Parathyroid adenoma (tissue), 2 donors: Measurements from ENCODE around the gene SYNM.
"Not testable (repeated sequence)": the region's sequence is repeated elsewhere in the genome, so short reads cannot be mapped to it uniquely, and the experiment has no call there.

Source experiments
- H2AFZ ChIP-seq: fragments of 300-600 bp; sonication (generic); one replicate; pipeline ENCODE4 v1.7.0; 2017; ENCODE audit warnings: antibody characterized with exemption, mild to moderate bottlenecking
- H3K27ac ChIP-seq: fragments of 300-600 bp; sonication (generic); one replicate; pipeline ENCODE4 v1.7.0; 2017
- H3K27me3 ChIP-seq: fragments of 300-600 bp; sonication (generic); one replicate; pipeline ENCODE4 v1.7.0; 2017; ENCODE audit warnings: low read length; ENCODE audit not compliant: control insufficient read depth, insufficient read depth
- H3K36me3 ChIP-seq: fragments of 300-600 bp; sonication (generic); one replicate; pipeline ENCODE4 v1.7.0; 2017; ENCODE audit warnings: low read length; ENCODE audit not compliant: control insufficient read depth, insufficient read depth
- H3K4me1 ChIP-seq: fragments of 300-600 bp; sonication (generic); one replicate; pipeline ENCODE4 v1.7.0; 2017; ENCODE audit warnings: control low read depth
- H3K4me2 ChIP-seq: fragments of 300-600 bp; sonication (generic); one replicate; pipeline ENCODE4 v1.7.0; 2017; ENCODE audit warnings: low read length
- H3K4me3 ChIP-seq: fragments of 300-600 bp; sonication (generic); one replicate; pipeline ENCODE4 v1.7.0; 2017; ENCODE audit warnings: low read depth, low read length
- H3K79me2 ChIP-seq: fragments of 300-600 bp; sonication (generic); one replicate; pipeline ENCODE4 v1.7.0; 2017; ENCODE audit warnings: control low read depth
- H3K9ac ChIP-seq: fragments of 300-600 bp; sonication (generic); one replicate; pipeline ENCODE4 v1.7.0; 2017; ENCODE audit warnings: mild to moderate bottlenecking
- H3K9me3 ChIP-seq: fragments of 300-600 bp; sonication (generic); one replicate; pipeline ENCODE4 v1.7.0; 2017; ENCODE audit warnings: low read length; ENCODE audit not compliant: control insufficient read depth
- TF ChIP-seq, protein P1 (sequence below): fragments of 300-600 bp; sonication (generic); IDR thresholded peaks from one replicate; pipeline ENCODE4 v1.7.0; 2017; ENCODE audit warnings: antibody characterized with exemption, mild to moderate bottlenecking
- donor health status: primary hyperparathyroidism.

The SYNM gene

GRCh38 chr15:99058421-99058870, 46.4 kb upstream of the SYNM start:
- Histone ChIP-seq H3K4me3 (no peak overlapping the region), H3K4me2 (peak overlapping the region; percentile 53), H3K9ac (no peak overlapping the region), H3K4me1 (no peaks in the 10 kb centered on the region), H3K27ac (no peak overlapping the region), H3K9me3 (no peaks in the 10 kb centered on the region), H3K27me3 (no peaks in the 10 kb centered on the region), H3K36me3 (no peaks in the 10 kb centered on the region), H2AFZ (peak overlapping the region; percentile 62), H3K79me2 (no peaks in the 10 kb centered on the region)
- TF ChIP-seq, protein P1, sequence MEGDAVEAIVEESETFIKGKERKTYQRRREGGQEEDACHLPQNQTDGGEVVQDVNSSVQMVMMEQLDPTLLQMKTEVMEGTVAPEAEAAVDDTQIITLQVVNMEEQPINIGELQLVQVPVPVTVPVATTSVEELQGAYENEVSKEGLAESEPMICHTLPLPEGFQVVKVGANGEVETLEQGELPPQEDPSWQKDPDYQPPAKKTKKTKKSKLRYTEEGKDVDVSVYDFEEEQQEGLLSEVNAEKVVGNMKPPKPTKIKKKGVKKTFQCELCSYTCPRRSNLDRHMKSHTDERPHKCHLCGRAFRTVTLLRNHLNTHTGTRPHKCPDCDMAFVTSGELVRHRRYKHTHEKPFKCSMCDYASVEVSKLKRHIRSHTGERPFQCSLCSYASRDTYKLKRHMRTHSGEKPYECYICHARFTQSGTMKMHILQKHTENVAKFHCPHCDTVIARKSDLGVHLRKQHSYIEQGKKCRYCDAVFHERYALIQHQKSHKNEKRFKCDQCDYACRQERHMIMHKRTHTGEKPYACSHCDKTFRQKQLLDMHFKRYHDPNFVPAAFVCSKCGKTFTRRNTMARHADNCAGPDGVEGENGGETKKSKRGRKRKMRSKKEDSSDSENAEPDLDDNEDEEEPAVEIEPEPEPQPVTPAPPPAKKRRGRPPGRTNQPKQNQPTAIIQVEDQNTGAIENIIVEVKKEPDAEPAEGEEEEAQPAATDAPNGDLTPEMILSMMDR = no peak

DNA sequence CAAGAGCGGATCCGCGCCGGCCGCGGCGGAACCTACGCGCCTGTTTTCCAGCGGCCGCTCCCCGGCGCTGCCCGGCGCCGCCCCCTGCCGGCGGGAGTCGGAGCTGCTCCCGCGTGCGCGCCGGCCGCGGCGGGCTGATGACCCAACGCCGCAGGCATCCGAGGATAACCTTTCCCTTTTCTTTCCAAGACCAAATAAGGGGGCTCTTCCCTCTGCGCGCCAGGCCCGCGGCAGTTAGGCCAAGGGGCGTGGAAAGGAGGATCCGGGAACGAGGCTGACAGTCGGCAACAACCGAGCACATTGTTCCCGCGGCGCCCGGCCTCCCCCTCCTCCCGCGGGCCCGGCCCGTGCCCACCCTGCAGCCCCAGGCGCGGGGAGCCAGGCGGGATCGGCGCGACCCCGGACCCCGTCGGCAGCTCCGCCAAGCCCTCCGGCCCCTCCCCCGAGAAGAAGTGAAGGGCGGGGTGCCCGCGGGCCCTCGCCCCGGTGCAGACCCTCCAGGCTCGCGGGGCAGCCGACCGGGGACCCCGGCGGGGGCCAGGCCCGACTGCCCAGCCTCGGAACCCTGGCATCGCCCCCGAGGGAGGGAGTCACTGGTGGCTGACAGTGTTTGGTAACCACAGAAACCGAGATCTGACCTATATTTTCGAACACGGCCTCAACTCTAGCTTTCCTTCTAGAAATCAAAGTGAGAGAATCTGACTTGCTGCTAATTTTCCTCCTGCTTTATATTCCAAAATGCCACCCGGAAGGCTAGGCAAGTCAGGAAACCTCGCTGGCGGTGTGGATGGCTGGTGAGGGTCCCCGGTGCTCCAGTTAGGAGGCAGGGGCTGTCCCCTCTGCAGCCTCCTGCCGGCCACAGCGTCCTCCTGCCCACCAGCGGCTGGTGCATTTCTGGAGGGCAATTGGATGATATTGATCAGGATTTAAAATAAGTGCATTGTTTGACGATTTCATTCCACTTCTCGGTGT, 45.6 kb upstream of the SYNM start:
- Histone ChIP-seq H3K4me3 (peak overlapping the region; percentile 53), H2AFZ (peak overlapping the region; percentile 90), H3K36me3 (no peaks in the 10 kb centered on the region), H3K4me1 (no peaks in the 10 kb centered on the region), H3K4me2 (peak overlapping the region; percentile 81), H3K27ac (no peak overlapping the region), H3K9ac (no peak overlapping the region), H3K79me2 (no peaks in the 10 kb centered on the region), H3K9me3 (no peaks in the 10 kb centered on the region), H3K27me3 (no peaks in the 10 kb centered on the region)
- TF ChIP-seq, protein P1 = peak; percentile 28

- not testable (repeated sequence) for H3K9ac ChIP-seq, H3K4me3 ChIP-seq, H2AFZ ChIP-seq, H3K9me3 ChIP-seq, H3K27me3 ChIP-seq, H3K36me3 ChIP-seq, H3K79me2 ChIP-seq, H3K4me1 ChIP-seq, H3K27ac ChIP-seq, H3K4me2 ChIP-seq
Observed at GRCh38 chr15:99060186-99060585, 44.7 kb upstream of the SYNM start.

GRCh38 chr15:99062226-99062625, 42.7 kb upstream of the SYNM start:
- no peak overlapping the region for H3K27ac ChIP-seq
- H3K79me2 ChIP-seq = no peaks in the 10 kb centered on the region
- H3K4me3 ChIP-seq = no peak overlapping the region
- H3K9ac ChIP-seq = no peak overlapping the region
- H3K4me2 ChIP-seq = no peak overlapping the region
- no peaks in the 10 kb centered on the region for H3K9me3 ChIP-seq
- no peaks in the 10 kb centered on the region for H3K36me3 ChIP-seq
- H2AFZ ChIP-seq = no peak overlapping the region
- H3K4me1 ChIP-seq = no peaks in the 10 kb centered on the region
- TF ChIP-seq, protein P1 = no peak
- no peaks in the 10 kb centered on the region for H3K27me3 ChIP-seq

- TF ChIP-seq, protein P1 = no peak
- no peaks in the 10 kb centered on the region for H3K4me1 ChIP-seq
Observed at GRCh38 chr15:99068186-99068585, 36.7 kb upstream of the SYNM start.

More at GRCh38 chr15:99068186-99068585, 36.7 kb upstream of the SYNM start:
- H3K79me2 ChIP-seq = no peaks in the 10 kb centered on the region
- no peak overlapping the region for H3K9ac ChIP-seq
- H3K9me3 ChIP-seq = no peaks in the 10 kb centered on the region
- H2AFZ ChIP-seq = no peak overlapping the region
- no peaks in the 10 kb centered on the region for H3K36me3 ChIP-seq
- no peaks in the 10 kb centered on the region for H3K27me3 ChIP-seq
- H3K4me3 ChIP-seq = no peak overlapping the region
- H3K4me2 ChIP-seq = no peak overlapping the region
- no peak overlapping the region for H3K27ac ChIP-seq
